ELR (cell line): Measurements from ENCODE around the gene ASL.
"Not testable (repeated sequence)": the region's sequence is repeated elsewhere in the genome, so short reads cannot be mapped to it uniquely, and the experiment has no call there.

ENCODE experiments used
- DNase-seq: peaks from one replicate; pipeline ENCODE4 v3.0.0-alpha.2; 2015; ENCODE audit warnings: low read depth

ASL gene

GRCh38 chr7:66119245-66119850 lies 43.7 kb downstream of the ASL start:
- no peak for DNase-seq

- DNase-seq, result no peak
These were observed 47.5 kb downstream of the ASL start for GRCh38 chr7:66123175-66123528.

- DNase-seq, result not testable (repeated sequence)
These were observed 48.9 kb downstream of the ASL start for GRCh38 chr7:66124569-66124861.

GRCh38 chr7:66125052-66125694 lies 49.6 kb downstream of the ASL start:
- DNase-seq, result no peak

- DNase-seq, result not testable (repeated sequence)
These were observed 50.2 kb downstream of the ASL start for GRCh38 chr7:66125781-66126352.

GRCh38 chr7:66127172-66127571 lies 51.6 kb downstream of the ASL start:
- not testable (repeated sequence) for DNase-seq

GRCh38 chr7:66138994-66139752 lies 63.6 kb downstream of the ASL start:
- DNase-seq, result peak; percentile 29

GRCh38 chr7:66140924-66141323 lies 65.3 kb downstream of the ASL start:
- peak; percentile 65 for DNase-seq

GRCh38 chr7:66142334-66142733 lies 66.7 kb downstream of the ASL start:
- no peak for DNase-seq

- no peak for DNase-seq
These were observed 67.4 kb downstream of the ASL start for GRCh38 chr7:66142996-66143395.
